ENCODE measurements around the gene MCM8. TPM values are rescaled to one million over a fixed set of nuclear protein-coding genes. Genes with fewer than 3 reads are reported as not detected.

MCM8 gene
- total and polyA plus RNA-seq, 2 experiments from 2014 or later, result 10.6 to 30.4 TPM

- ATAC-seq (no peak), DNase-seq (ENCODE audit: low spot score) (no peak)
- Mint-ChIP-seq H3K4me1 (peaks cover 15% of the 10 kb centered on the region), H3K27ac (no peak overlapping the region), H3K9me3 (no peaks in the 10 kb centered on the region), H3K4me3 (no peak overlapping the region), H3K36me3 (ENCODE audit: low read depth) (peaks cover 88% of the 10 kb centered on the region), H3K27me3 (ENCODE audit: insufficient read depth, low read depth, poor library complexity) (peaks cover 46% of the 10 kb centered on the region)
- Histone ChIP-seq H3K9me2 (ENCODE audit: insufficient read depth) (no peaks in the 10 kb centered on the region), H4K20me1 (replicated peaks; ENCODE audit: insufficient read depth) (peaks cover 50% of the 10 kb centered on the region), H3K4me2 (no peak overlapping the region), H3K36me3 (ENCODE audit: insufficient read depth) (peaks cover 21% of the 10 kb centered on the region), H3K4me3 (no peak overlapping the region), H2AFZ (no peak overlapping the region), H3K4me1 (ENCODE audit: insufficient read depth) (peaks cover 4% of the 10 kb centered on the region; the same call in 1 of the 2 replicates), H3F3A (replicated peaks; ENCODE audit: low read depth) (no peaks in the 10 kb centered on the region), H3K27me3 (ENCODE audit: insufficient read depth) (peaks cover 48% of the 10 kb centered on the region), H3K79me2 (replicated peaks; ENCODE audit: insufficient read depth) (no peaks in the 10 kb centered on the region), H3K27ac (ENCODE audit: low read depth) (no peak overlapping the region)
- TF ChIP-seq EZH2 (IDR thresholded peaks at IDR 0.05; ENCODE audit: low read depth, unreplicated experiment), result no peak
- TF ChIP-seq ZNF462 (CRISPR knock-in tag; IDR thresholded peaks at IDR 0.05), result no peak
- TF ChIP-seq POLR2AphosphoS5 (IDR thresholded peaks at IDR 0.05; ENCODE audit: low read depth), result no peak
- no peak for TF ChIP-seq NANOG (IDR thresholded peaks at IDR 0.05; ENCODE audit: borderline replicate concordance)
- TF ChIP-seq CREB1 (CRISPR knock-in tag; IDR thresholded peaks at IDR 0.05; ENCODE audit: low read depth), result no peak
- TF ChIP-seq ZNF331 (CRISPR knock-in tag; IDR thresholded peaks at IDR 0.05; ENCODE audit: low read depth), result no peak
- TF ChIP-seq EZH2phosphoT487 (IDR thresholded peaks at IDR 0.05; ENCODE audit: unreplicated experiment), result no peak
- no peak for TF ChIP-seq ETS1 (IDR thresholded peaks at IDR 0.05)
- no peak for TF ChIP-seq JUNB (IDR thresholded peaks at IDR 0.05; ENCODE audit: unreplicated experiment)
- no peak for TF ChIP-seq ZNF114 (CRISPR knock-in tag; IDR thresholded peaks at IDR 0.05)
- no peak for TF ChIP-seq REST (IDR thresholded peaks at IDR 0.05; ENCODE audit: unreplicated experiment)
- TF ChIP-seq STAT1 (IDR thresholded peaks at IDR 0.05; ENCODE audit: unreplicated experiment), result no peak
- no peak for TF ChIP-seq CTCF (conservative IDR thresholded peaks at IDR 0.05; ENCODE audit: low read depth in 2 of 2)
These were observed 19.9 kb downstream of the MCM8 start for GRCh38 chr20:5970381-5970780.

All from GM23338 (cell line).